BJ (cell line): Measurements from ENCODE around the gene HES7. TPM values are rescaled to one million over a fixed set of nuclear protein-coding genes. Genes with fewer than 3 reads are reported as not detected.

Experiments used
- CTCF ChIA-PET: fragments of 350-600 bp; formaldehyde crosslinking; extraction: SDS; loops from one replicate; lab custom pipeline; 2021; ENCODE audit warnings: antibody characterized with exemption, inconsistent platforms; lab: Yijun Ruan, JAX
- POLR2A ChIA-PET: fragments of 300-600 bp; sonication (Branson Sonifier 250); formaldehyde crosslinking; extraction: SDS; loops from one replicate; lab custom pipeline; 2021; ENCODE audit warnings: antibody characterized with exemption; lab: Charles Lee
- DNase-seq: peaks from one replicate; pipeline ENCODE4 v3.0.0-alpha.2; 2011; ENCODE audit warnings: low read depth
- H3K27me3 ChIP-seq: 2 replicates; pipeline ENCODE4 v1.6.0; 2011; ENCODE audit warnings: low read length; ENCODE audit not compliant: control insufficient read depth, insufficient read depth
- H3K36me3 ChIP-seq: 2 replicates; pipeline ENCODE4 v1.5.1; 2011; ENCODE audit warnings: low read length; ENCODE audit not compliant: control insufficient read depth, insufficient read depth
- H3K4me3 ChIP-seq: 2 replicates; pipeline ENCODE4 v1.5.1; 2011; ENCODE audit warnings: low read depth, mild to moderate bottlenecking, control low read depth, low read length
- polyA plus RNA-seq: library from polyadenylated mRNA; depleted of rRNA; stranded (reverse); fragments of >200 nt; gene quantifications from 2 replicates; pipeline ENCODE4 v1.2.3, GENCODE V29; 2011
- TF ChIP-seq, protein P1 (sequence below): IDR thresholded peaks from 2 replicates; pipeline ENCODE4 v1.5.1; 2011; ENCODE audit warnings: low read depth, mild to moderate bottlenecking, control low read depth, inconsistent platforms, low read length, moderate library complexity; ENCODE audit not compliant: insufficient read depth

The HES7 gene
- polyA plus RNA-seq, 1 experiment, result not detected

DNA sequence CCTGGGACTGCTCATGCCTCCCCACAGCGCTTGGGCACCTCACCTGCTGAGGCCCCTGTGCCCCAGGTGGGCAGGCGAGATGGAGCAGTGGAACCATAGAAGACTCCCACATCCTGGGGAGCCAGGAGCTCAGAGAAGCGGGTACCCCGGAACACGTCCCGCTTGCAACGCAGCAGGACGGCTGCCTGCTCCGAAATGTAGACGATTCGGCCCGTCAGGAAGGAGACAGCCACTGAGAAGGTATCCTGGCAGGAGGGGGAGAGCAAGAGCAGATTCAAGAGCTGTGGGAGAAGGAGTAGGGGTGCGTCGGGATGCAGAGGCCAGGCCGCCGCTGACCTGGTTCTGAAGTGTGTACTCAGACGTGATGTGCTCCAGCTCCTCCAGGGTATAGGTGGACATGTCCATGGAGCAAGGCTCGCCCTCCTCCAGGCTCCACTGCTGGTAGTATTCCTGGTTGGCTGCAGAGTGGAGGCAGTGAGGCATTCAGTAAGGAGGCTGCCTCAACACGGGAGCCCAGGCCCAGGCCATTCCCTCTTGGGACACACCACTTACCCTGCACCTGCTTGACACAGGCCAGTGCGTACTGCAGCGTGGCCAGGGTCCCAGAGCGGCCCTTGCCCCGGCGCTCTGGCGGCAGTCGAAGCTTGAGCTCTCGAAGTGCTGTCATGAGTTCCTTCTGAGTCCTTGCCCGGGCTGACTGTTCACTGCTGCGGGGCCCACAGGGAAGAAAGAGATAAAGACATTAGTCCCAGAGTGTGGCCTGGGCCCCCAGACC lies 25.7 kb upstream of the HES7 start:
- H3K27me3 ChIP-seq, result no peaks in the 10 kb centered on the region
- POLR2A ChIA-PET, result no interaction called here
- TF ChIP-seq, protein P1, sequence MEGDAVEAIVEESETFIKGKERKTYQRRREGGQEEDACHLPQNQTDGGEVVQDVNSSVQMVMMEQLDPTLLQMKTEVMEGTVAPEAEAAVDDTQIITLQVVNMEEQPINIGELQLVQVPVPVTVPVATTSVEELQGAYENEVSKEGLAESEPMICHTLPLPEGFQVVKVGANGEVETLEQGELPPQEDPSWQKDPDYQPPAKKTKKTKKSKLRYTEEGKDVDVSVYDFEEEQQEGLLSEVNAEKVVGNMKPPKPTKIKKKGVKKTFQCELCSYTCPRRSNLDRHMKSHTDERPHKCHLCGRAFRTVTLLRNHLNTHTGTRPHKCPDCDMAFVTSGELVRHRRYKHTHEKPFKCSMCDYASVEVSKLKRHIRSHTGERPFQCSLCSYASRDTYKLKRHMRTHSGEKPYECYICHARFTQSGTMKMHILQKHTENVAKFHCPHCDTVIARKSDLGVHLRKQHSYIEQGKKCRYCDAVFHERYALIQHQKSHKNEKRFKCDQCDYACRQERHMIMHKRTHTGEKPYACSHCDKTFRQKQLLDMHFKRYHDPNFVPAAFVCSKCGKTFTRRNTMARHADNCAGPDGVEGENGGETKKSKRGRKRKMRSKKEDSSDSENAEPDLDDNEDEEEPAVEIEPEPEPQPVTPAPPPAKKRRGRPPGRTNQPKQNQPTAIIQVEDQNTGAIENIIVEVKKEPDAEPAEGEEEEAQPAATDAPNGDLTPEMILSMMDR, result no peak
- H3K4me3 ChIP-seq, result no peak overlapping the region
- peaks cover 43% of the 10 kb centered on the region for H3K36me3 ChIP-seq
- CTCF ChIA-PET, result interaction anchor here (1.6 kb wide), 1 partner anchor 9 kb away, joined by 5 read pairs; no protein-coding TSS in a partner anchor
- DNase-seq, result no peak

DNA sequence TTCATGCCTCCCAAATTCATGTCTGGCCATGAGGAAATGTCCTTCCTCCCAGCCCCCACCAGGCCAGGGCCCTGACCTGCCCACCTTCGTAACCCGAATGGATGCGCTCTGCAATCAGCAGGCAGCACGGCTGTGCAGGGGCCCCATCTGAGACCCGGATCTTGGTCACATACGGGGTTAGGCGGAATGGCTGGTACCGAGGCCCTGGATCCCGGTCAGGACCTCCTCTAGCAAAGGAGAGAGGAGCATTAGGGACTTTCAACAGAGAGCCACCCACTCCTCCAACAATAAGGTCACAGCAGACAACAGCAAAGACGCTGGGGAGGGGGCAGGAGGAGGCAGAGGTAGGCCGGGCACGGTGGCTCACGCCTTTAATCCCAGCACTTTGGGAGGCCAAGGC lies 24.7 kb upstream of the HES7 start:
- TF ChIP-seq, protein P1, result no peak
- H3K4me3 ChIP-seq, result no peak overlapping the region
- CTCF ChIA-PET, result interaction anchor here (0.6 to 1.2 kb wide), 4 partner anchors 10 to 158 kb away, joined by 3 to 4 read pairs (median 4); no protein-coding TSS in a partner anchor
- no peaks in the 10 kb centered on the region for H3K27me3 ChIP-seq
- no peak for DNase-seq
- POLR2A ChIA-PET, result no interaction called here
- peaks cover 52% of the 10 kb centered on the region for H3K36me3 ChIP-seq

DNA sequence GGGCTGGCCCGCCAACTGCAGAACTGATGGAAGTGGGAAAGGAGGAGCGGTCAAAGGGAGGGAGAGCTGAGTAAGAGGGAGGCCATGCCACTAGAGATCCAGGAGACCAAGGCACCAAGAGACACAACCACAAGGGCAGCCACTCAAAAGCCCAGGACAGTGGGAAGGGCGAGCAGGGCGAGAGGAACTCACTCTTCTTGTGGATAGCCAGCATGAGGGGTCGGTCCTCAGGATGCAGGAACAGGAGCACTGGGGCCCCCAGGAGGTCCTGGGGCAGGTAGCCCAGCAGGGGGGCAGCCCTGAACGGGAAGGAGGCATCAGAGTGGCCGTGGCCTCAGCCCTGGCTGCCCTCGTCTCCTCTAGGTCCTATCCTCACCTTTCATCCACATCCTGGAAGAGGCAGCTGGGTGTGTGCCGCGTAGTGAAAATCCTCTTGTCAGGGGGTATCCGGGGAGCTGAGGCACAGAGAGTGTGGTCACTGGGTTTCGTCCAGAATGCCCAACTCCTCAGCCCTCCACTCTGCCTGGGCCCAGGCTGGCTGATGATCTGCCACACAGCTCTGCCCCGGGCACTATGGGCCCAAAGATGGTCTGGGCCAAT lies 24.0 kb upstream of the HES7 start:
- peaks cover 54% of the 10 kb centered on the region for H3K36me3 ChIP-seq
- no peak for DNase-seq
- no peak overlapping the region for H3K4me3 ChIP-seq
- POLR2A ChIA-PET, result no interaction called here
- TF ChIP-seq, protein P1, result no peak
- CTCF ChIA-PET, result interaction anchor here (0.6 to 1.2 kb wide), 4 partner anchors 9 to 159 kb away, joined by 3 to 4 read pairs (median 4); no protein-coding TSS in a partner anchor
- no peaks in the 10 kb centered on the region for H3K27me3 ChIP-seq

DNA sequence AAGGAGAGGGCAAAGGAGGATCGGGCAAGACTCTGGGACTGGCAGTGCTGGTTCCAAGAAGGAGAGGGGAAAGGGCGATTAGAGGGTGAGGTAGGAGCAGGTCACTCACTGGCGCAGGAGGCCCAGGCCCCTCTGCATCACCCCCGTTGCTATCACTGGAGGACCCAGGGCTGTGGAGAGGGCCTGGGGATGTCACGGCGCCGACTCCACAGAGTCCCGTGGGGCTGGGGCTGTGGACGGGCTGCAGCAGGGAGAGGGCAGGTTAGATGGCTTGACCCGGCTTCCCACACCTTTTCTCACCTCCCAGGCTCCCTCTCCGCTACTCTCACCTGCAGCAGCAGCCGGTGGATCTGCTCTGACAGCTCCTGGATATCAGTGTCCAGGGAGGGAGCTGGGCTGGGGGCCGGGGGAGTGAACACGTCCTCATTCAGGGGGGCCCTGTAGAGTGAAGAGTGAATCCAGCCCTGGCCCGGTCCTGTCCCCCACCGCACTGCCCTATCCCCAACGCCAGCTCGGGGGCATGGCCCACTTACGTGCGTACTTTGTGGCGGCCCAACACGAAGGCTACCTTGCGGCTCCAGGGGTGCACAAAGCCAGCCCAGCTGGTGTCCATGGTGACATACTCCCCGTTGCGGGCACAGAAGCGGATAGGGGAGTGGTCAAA lies 23.4 kb upstream of the HES7 start:
- Histone ChIP-seq H3K36me3 (peaks cover 59% of the 10 kb centered on the region), H3K4me3 (no peak overlapping the region), H3K27me3 (no peaks in the 10 kb centered on the region)
- ChIA-PET CTCF (interaction anchor here (1.0 to 1.2 kb wide), 2 partner anchors 8 to 10 kb away, joined by 3 to 4 read pairs; no protein-coding TSS in a partner anchor), POLR2A (no interaction called here)
- TF ChIP-seq, protein P1, result no peak
- DNase-seq, result no peak
